Hair follicular keratinocyte (primary cell): Measurements from ENCODE around the gene BICC1. TPM values are rescaled to one million over a fixed set of nuclear protein-coding genes. Genes with fewer than 3 reads are reported as not detected.

Experiments
- total RNA-seq: library from RNA; depleted of rRNA; stranded (reverse); fragments of >200 nt; gene quantifications from 2 replicates; pipeline ENCODE4 v1.2.3, GENCODE V29; 2015

The BICC1 gene
- total RNA-seq, result 9.8 and 10.4 TPM in 2 replicates

GRCh38 chr10:58512491-58513187 is at the start of gene BICC1:
BICC1 (plus strand) TSS chr10:58512872; CDS start chr10:58513144, 272 bp downstream.

Other genes starting within 250 kb of the BICC1 start
- gene IPMK, start 245.0 kb upstream of the BICC1 start, total RNA-seq, result 2.3 and 3.6 TPM in 2 replicates
- 30.0 and 43.6 TPM in 2 replicates for gene CISD1, start 243.7 kb upstream of the BICC1 start, total RNA-seq
- gene UBE2D1, start 177.9 kb upstream of the BICC1 start, total RNA-seq, result 12.3 and 13.4 TPM in 2 replicates
- 27.5 and 37.0 TPM in 2 replicates for gene TFAM, start 127.5 kb upstream of the BICC1 start, total RNA-seq